HepG2 (cell line): ENCODE results near the gene SLC7A10. TPM values are rescaled to one million over a fixed set of nuclear protein-coding genes. Genes with fewer than 3 reads are reported as not detected.
A peak's percentile ranks its signal among the peaks of the same experiment; 100 is the strongest.

ENCODE experiments used
- AFF4 ChIP-seq: sonication (generic); formaldehyde crosslinking; IDR thresholded peaks from 2 replicates; pipeline ENCODE4 v1.4.0; 2020; ENCODE audit warnings: missing genetic modification reagents
- CTCF ChIP-seq: sonication (generic); formaldehyde crosslinking; IDR thresholded peaks from 2 replicates; pipeline ENCODE4 v1.5.0; 2020; ENCODE audit warnings: mild to moderate bottlenecking, missing genetic modification reagents, moderate library complexity
- GATAD2A ChIP-seq: IDR thresholded peaks from 2 replicates; pipeline ENCODE4 v1.6.1; 2016
- HDAC2 ChIP-seq: sonication (generic); formaldehyde crosslinking; IDR thresholded peaks from 2 replicates; pipeline ENCODE4 v1.4.0; 2020; ENCODE audit warnings: missing genetic modification reagents
- JDP2 ChIP-seq: sonication (generic); formaldehyde crosslinking; IDR thresholded peaks from 2 replicates; pipeline ENCODE4 v1.8.1; 2022; ENCODE audit warnings: missing genetic modification reagents, borderline replicate concordance
- POGK ChIP-seq: sonication (generic); formaldehyde crosslinking; conservative IDR thresholded peaks from 2 replicates; pipeline ENCODE4 v1.8.0; 2022; ENCODE audit warnings: mild to moderate bottlenecking, moderate library complexity, missing genetic modification reagents
- SPEN ChIP-seq: sonication (generic); formaldehyde crosslinking; IDR thresholded peaks from 2 replicates; pipeline ENCODE4 v1.5.1; 2020; ENCODE audit warnings: low read depth, mild to moderate bottlenecking, missing genetic modification reagents
- TFDP1 ChIP-seq: IDR thresholded peaks from 2 replicates; pipeline ENCODE4 v1.6.1; 2016; ENCODE audit warnings: missing compliant biosample characterization, missing genetic modification reagents, borderline replicate concordance
- ZBTB3 ChIP-seq: sonication (generic); formaldehyde crosslinking; IDR thresholded peaks from 2 replicates; pipeline ENCODE4 v1.4.0; 2020; ENCODE audit warnings: low read depth, mild to moderate bottlenecking, moderate library complexity, missing genetic modification reagents, borderline replicate concordance
- ZKSCAN1 ChIP-seq: fragments of 150-350 bp; IDR thresholded peaks from 2 replicates; pipeline ENCODE4 v1.6.1; 2014; ENCODE audit warnings: low read length
- ZNF749 ChIP-seq: sonication (generic); formaldehyde crosslinking; IDR thresholded peaks from 2 replicates; pipeline ENCODE4 v1.8.0; 2022; ENCODE audit warnings: mild to moderate bottlenecking, missing genetic modification reagents, moderate library complexity, borderline replicate concordance
- ZNF83 ChIP-seq: sonication (generic); formaldehyde crosslinking; IDR thresholded peaks from 2 replicates; pipeline ENCODE4 v1.4.0; 2020; ENCODE audit warnings: missing genetic modification reagents, mild to moderate bottlenecking, borderline replicate concordance
- polyA plus RNA-seq, 8 experiments: library from polyadenylated mRNA; depleted of rRNA in 3 of 8; stranded (reverse) in 7 of 8; unstranded in 1 of 8; fragments of >200 nt; fragmentation: Illumina TruSeq in 4 of 8; extraction: Trizol in 4 of 8; gene quantifications; 2 replicates each; pipeline versions ENCODE4 v1.2.1 to v1.2.3, GENCODE V29; 2011 to 2016; ENCODE audit warnings: low read depth in 4 of 8, missing spikeins in 1 of 8, mixed read lengths in 1 of 8; ENCODE audit not compliant: insufficient read depth in 1 of 8
- total RNA-seq, 5 experiments: library from RNA; depleted of rRNA; stranded (reverse); fragments of >200 nt; fragmentation: Illumina TruSeq; extraction: Trizol; gene quantifications; 2 replicates each; pipeline ENCODE4 v1.2.3, GENCODE V29; 2016; ENCODE audit warnings: low read depth in 1 of 5
- TF ChIP-seq, protein P1 (sequence below): sonication (generic); formaldehyde crosslinking; IDR thresholded peaks from 2 replicates; pipeline ENCODE4 v1.4.0; 2020; ENCODE audit warnings: missing genetic modification reagents, mild to moderate bottlenecking, borderline replicate concordance

SLC7A10 gene
- total and polyA plus RNA-seq, 2 of the 13 experiments (the other 11 are each of a cell fraction or from before 2014, with no cell fraction given): 1.1 to 2.2 TPM

DNA sequence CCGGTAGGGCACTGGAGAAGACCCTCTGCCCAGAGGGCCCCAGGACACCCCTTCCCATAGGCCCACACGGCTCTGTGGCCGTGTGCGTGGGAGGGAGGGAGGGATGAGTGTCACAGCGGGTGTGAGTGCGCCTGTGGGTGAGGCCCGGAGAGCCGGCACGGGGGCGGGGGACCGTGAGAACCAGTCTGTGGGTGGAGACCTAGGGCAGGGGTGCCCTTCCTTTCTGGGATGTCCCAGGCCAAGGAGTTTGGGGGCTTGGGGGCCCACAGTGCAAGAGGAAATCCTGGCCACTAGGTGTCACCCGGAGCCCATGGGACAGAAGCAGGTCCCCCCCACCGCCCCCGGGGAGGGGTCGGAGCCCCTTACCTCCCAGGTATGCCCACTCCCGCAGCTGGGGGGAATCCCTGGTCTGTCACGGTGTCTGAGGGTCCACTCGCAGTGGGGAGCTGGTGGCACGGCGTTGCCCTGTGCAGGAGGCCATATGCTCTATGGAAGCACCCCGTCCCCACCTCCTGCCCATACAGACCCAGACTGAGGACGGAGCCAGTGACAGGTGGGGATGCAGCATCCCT, 16.0 kb upstream of the SLC7A10 start (continued):
- TF ChIP-seq AFF4 (CRISPR knock-in tag) (no peak), ZKSCAN1 (no peak), TFDP1 (0 out of 2 replicates have a peak, but pooled peaks have one; percentile 13), HDAC2 (CRISPR knock-in tag) (0 out of 2 replicates have a peak, but pooled peaks have one; percentile 11), SPEN (0 out of 2 replicates have a peak, but pooled peaks have one; percentile 29), JDP2 (CRISPR knock-in tag) (no peak), POGK (CRISPR knock-in tag) (no peak), ZBTB3 (CRISPR knock-in tag) (0 out of 2 replicates have a peak, but pooled peaks have one; percentile 58), CTCF (peak; percentile 98), ZNF83 (CRISPR knock-in tag) (peak; percentile 51; the same call in 1 of the 2 replicates), GATAD2A (CRISPR knock-in tag) (0 out of 2 replicates have a peak, but pooled peaks have one; percentile 10), ZNF749 (0 out of 2 replicates have a peak, but pooled peaks have one; percentile 36)
- TF ChIP-seq, protein P1, sequence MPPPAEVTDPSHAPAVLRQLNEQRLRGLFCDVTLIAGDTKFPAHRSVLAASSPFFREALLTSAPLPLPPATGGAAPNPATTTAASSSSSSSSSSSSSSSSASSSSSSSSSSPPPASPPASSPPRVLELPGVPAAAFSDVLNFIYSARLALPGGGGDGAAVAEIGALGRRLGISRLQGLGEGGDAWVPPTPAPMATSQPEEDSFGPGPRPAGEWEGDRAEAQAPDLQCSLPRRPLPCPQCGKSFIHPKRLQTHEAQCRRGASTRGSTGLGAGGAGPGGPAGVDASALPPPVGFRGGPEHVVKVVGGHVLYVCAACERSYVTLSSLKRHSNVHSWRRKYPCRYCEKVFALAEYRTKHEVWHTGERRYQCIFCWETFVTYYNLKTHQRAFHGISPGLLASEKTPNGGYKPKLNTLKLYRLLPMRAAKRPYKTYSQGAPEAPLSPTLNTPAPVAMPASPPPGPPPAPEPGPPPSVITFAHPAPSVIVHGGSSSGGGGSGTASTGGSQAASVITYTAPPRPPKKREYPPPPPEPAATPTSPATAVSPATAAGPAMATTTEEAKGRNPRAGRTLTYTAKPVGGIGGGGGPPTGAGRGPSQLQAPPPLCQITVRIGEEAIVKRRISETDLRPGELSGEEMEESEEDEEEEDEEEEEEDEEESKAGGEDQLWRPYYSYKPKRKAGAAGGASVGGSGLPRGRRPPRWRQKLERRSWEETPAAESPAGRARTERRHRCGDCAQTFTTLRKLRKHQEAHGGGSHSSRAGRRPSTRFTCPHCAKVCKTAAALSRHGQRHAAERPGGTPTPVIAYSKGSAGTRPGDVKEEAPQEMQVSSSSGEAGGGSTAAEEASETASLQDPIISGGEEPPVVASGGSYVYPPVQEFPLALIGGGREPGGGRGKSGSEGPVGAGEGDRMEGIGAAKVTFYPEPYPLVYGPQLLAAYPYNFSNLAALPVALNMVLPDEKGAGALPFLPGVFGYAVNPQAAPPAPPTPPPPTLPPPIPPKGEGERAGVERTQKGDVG (CRISPR knock-in tag): peak; percentile 54; the same call in 1 of the 2 replicates
